Spleen (tissue), 7 donors: Measurements from ENCODE around the gene ERVFRD-1.

Source experiments
- POLR2A ChIP-seq, 3 donors: fragments of 450-650 bp; IDR thresholded peaks; one replicate each; pipeline ENCODE4 v1.5.1; 2017; ENCODE audit warnings: antibody characterized with exemption in 3 of 3, mild to moderate bottlenecking in 1 of 3
- POLR2AphosphoS5 ChIP-seq, 3 donors: sonication (generic); formaldehyde crosslinking; IDR thresholded peaks; one replicate each; pipeline ENCODE4 v1.5.1; 2017; ENCODE audit warnings: antibody characterized with exemption in 3 of 3
- TF ChIP-seq, protein P1 (sequence below), 11 experiments: fragments of 200-600 bp in 7 of 11; fragments of 450-650 bp in 4 of 11; sonication (generic) in 4 of 11; IDR thresholded peaks in 8 of 11; conservative IDR thresholded peaks in 3 of 11; 1 replicate in 7 of 11; 2 replicates in 4 of 11; pipeline versions ENCODE4 v1.4.0 to v1.8.0; 2016 to 2021; ENCODE audit warnings: antibody characterized with exemption in 11 of 11, inconsistent platforms in 4 of 11, mild to moderate bottlenecking in 1 of 11
- donor health status: DM: no; HTN: no; CAD: no; lungs with moderate emphysema.
- donor health status: DM: no; HTN: no; CAD: no.
- donor health status: DM: no; HTN: no; CAD: no.

DNA sequence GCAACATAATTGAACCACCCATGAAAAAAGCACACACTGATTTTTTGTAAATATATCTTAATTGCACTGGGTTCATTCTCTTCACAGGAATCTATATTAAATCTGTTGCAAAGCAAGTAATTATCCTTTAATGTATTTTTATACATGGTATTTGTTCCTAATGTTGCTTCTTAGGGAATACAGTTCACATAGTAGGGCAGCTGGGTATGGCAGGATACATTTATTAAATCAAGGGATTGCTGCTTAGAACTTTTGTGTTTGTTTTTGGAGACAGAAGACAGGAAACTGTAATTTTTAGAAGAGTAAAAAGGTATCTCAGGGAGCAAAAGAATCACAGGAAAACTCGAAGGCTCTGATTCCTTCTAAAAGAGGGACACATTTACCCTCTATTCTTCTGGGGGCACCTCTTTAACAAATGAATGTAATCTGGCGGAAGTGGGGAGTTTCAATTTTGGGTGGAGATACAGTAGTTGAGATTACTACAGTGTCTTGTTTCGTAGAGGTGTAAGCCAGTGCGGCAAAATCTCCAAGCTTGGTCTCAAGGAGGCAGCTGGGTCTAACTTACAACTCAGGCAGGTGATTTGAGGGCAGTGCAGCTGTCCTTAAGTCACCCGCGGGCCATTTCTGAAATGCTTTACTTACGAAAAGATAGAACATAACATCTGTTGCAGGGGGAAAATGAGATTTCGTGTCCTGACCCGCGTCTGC is 18.7 kb downstream of the ERVFRD-1 start:
- TF ChIP-seq, protein P1, sequence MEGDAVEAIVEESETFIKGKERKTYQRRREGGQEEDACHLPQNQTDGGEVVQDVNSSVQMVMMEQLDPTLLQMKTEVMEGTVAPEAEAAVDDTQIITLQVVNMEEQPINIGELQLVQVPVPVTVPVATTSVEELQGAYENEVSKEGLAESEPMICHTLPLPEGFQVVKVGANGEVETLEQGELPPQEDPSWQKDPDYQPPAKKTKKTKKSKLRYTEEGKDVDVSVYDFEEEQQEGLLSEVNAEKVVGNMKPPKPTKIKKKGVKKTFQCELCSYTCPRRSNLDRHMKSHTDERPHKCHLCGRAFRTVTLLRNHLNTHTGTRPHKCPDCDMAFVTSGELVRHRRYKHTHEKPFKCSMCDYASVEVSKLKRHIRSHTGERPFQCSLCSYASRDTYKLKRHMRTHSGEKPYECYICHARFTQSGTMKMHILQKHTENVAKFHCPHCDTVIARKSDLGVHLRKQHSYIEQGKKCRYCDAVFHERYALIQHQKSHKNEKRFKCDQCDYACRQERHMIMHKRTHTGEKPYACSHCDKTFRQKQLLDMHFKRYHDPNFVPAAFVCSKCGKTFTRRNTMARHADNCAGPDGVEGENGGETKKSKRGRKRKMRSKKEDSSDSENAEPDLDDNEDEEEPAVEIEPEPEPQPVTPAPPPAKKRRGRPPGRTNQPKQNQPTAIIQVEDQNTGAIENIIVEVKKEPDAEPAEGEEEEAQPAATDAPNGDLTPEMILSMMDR (IDR thresholded peaks at IDR 0.05 in 8 of 11, conservative IDR thresholded peaks at IDR 0.05 in 3 of 11), result no peak
- TF ChIP-seq POLR2AphosphoS5 (IDR thresholded peaks at IDR 0.05) (no peak), POLR2A (IDR thresholded peaks at IDR 0.05) (no peak)
